GM18502 (cell line): Measurements from ENCODE around the gene AKAP17A.
"Not testable (repeated sequence)": the region's sequence is repeated elsewhere in the genome, so short reads cannot be mapped to it uniquely, and the experiment has no call there.

Experiments
- ATAC-seq: cut with Tn5 transposase; IDR thresholded peaks from one replicate; pipeline ENCODE4 v1.9.1; 2021; ENCODE audit warnings: mild to moderate bottlenecking; ENCODE audit not compliant: unreplicated experiment, poor library complexity

AKAP17A gene

GRCh38 chrX:1591102-1591862, at the start of gene AKAP17A:
Gene AKAP17A, plus strand, starts transcription at chrX:1591604. Its CDS starts 1,859 bp downstream, at chrX:1593463.
- peak; percentile 84 for ATAC-seq

- no peak for ATAC-seq
Observed at GRCh38 chrX:1542994-1543725, 48.2 kb upstream of the AKAP17A start.

- no peak for ATAC-seq
Observed at GRCh38 chrX:1545776-1546408, 45.5 kb upstream of the AKAP17A start.

- no peak for ATAC-seq
Observed at GRCh38 chrX:1546691-1547251, 44.6 kb upstream of the AKAP17A start.

- ATAC-seq: no peak
Observed at GRCh38 chrX:1551959-1552546, 39.4 kb upstream of the AKAP17A start.

- ATAC-seq: peak; percentile 55
Observed at GRCh38 chrX:1554469-1555210, 36.8 kb upstream of the AKAP17A start.

- ATAC-seq: no peak
Observed at GRCh38 chrX:1555370-1555769, 36.0 kb upstream of the AKAP17A start.

GRCh38 chrX:1557442-1557841, 34.0 kb upstream of the AKAP17A start:
- not testable (repeated sequence) for ATAC-seq

- no peak for ATAC-seq
Observed at GRCh38 chrX:1558761-1559468, 32.5 kb upstream of the AKAP17A start.

- ATAC-seq: no peak
Observed at GRCh38 chrX:1561164-1561563, 30.2 kb upstream of the AKAP17A start.

- not testable (repeated sequence) for ATAC-seq
Observed at GRCh38 chrX:1564077-1564476, 27.3 kb upstream of the AKAP17A start.

- peak; percentile 89 for ATAC-seq
Observed at GRCh38 chrX:1564750-1565683, 26.4 kb upstream of the AKAP17A start.

- ATAC-seq: not testable (repeated sequence)
Observed at GRCh38 chrX:1574181-1574580, 17.2 kb upstream of the AKAP17A start.

GRCh38 chrX:1576201-1576992, 15.0 kb upstream of the AKAP17A start:
- ATAC-seq: no peak

- ATAC-seq: no peak
Observed at GRCh38 chrX:1577845-1578244, 13.6 kb upstream of the AKAP17A start.

- ATAC-seq: no peak
Observed at GRCh38 chrX:1578511-1579173, 12.8 kb upstream of the AKAP17A start.

- peak; percentile 40 for ATAC-seq
Observed at GRCh38 chrX:1581132-1581531, 10.3 kb upstream of the AKAP17A start.
